ENCODE measurements around the gene COL8A1. TPM values are rescaled to one million over a fixed set of nuclear protein-coding genes. Genes with fewer than 3 reads are reported as not detected.

COL8A1 gene
- total RNA-seq, 4 donors from 2014 or later: 31.5 to 139 (median 71.4) TPM

DNA sequence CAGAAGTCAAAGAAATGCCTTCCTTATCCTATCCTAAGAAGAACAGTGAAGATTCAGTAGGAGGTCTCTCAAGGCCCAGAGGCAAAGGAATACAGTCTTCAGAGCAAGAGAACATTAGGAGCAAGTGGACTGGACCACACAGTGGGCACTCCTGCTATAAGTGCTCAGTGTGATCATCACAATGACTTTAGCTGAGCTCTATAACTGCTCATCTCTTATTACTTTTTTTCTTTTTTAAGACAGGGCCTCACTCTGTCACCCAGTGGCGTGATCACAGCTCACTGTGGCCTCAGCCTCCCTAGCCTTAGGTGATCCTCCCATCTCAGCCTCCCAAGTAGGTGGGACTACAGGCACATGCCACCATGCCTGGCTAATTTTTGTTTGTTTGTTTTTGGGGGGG, 48.1 kb downstream of the COL8A1 start:
- Histone ChIP-seq H3K9me3 (no peaks in the 10 kb centered on the region), H3K36me3 (no peaks in the 10 kb centered on the region), H3K27ac (replicated peaks in 1 of 4) (no peak overlapping the region), H3K27me3 (no peaks in the 10 kb centered on the region), H3K4me1 (peaks cover 4 to 41% (median 30%) of the 10 kb centered on the region in 4 donors), H3K4me3 (no peak overlapping the region)
- intact Hi-C loops (cut with DNase I): loop anchor here (2.0 to 5.0 kb wide), 2 partner anchors 48 to 189 kb away; partner anchors contain the start of gene COL8A1
- 94% methylated on average over 1 of the region's 1 CpG for WGBS
- TF ChIP-seq POLR2A (IDR thresholded peaks at IDR 0.05; ENCODE audit: low read depth) (no peak), POLR2AphosphoS5 (IDR thresholded peaks at IDR 0.05) (no peak), EP300 (IDR thresholded peaks at IDR 0.05) (no peak)
- TF ChIP-seq, protein P1, sequence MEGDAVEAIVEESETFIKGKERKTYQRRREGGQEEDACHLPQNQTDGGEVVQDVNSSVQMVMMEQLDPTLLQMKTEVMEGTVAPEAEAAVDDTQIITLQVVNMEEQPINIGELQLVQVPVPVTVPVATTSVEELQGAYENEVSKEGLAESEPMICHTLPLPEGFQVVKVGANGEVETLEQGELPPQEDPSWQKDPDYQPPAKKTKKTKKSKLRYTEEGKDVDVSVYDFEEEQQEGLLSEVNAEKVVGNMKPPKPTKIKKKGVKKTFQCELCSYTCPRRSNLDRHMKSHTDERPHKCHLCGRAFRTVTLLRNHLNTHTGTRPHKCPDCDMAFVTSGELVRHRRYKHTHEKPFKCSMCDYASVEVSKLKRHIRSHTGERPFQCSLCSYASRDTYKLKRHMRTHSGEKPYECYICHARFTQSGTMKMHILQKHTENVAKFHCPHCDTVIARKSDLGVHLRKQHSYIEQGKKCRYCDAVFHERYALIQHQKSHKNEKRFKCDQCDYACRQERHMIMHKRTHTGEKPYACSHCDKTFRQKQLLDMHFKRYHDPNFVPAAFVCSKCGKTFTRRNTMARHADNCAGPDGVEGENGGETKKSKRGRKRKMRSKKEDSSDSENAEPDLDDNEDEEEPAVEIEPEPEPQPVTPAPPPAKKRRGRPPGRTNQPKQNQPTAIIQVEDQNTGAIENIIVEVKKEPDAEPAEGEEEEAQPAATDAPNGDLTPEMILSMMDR (IDR thresholded peaks at IDR 0.05): no peak
- DNase-seq (ENCODE audit: extremely low spot score): no peak

DNA sequence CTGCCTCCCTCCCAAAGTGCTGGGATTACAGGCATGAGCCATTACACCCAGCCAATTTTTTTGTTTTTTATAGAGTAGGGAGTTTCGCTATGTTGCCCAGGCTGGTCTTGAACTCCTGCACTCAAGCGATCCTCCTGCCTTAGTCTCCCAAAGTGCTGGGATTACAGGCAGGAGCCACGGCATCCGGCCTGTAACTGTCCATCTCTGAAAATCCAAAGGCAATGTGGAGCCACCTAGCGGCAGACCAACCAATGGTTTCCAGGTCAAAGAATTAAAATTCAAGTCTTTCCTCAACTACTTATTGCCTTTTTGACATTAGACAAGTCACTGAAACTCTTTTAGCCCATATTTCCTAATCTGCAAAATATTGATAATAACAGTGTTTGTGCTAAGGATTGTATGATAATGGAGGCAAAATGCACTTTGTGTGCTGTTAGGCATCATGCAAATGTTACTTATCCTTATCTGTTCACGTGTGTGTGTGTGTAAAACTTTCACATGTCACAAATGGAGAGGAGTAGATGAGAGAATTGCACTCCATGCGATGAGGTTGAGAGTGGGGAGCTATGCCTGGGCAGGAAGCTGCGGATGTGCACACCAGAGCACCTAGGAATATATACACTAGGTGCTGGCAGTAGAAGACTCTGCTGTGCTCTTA, 48.7 kb downstream of the COL8A1 start:
- H3K27ac ChIP-seq (replicated peaks in 1 of 4): no peak overlapping the region
- 55% methylated on average over 8 of the region's 8 CpGs for WGBS
- TF ChIP-seq, protein P1 (IDR thresholded peaks at IDR 0.05): peak; percentile 71 to 75 (median 74)
- TF ChIP-seq POLR2A (IDR thresholded peaks at IDR 0.05; ENCODE audit: low read depth) (no peak), POLR2AphosphoS5 (IDR thresholded peaks at IDR 0.05) (no peak), EP300 (IDR thresholded peaks at IDR 0.05) (no peak)
- no peaks in the 10 kb centered on the region for H3K27me3 ChIP-seq
- H3K36me3 ChIP-seq: no peaks in the 10 kb centered on the region
- H3K9me3 ChIP-seq: no peaks in the 10 kb centered on the region
- peaks cover 4 to 39% (median 29%) of the 10 kb centered on the region in 4 donors for H3K4me1 ChIP-seq
- intact Hi-C loops (cut with DNase I): loop anchor here (2.0 to 5.0 kb wide), 2 partner anchors 48 to 190 kb away; partner anchors contain the start of gene COL8A1
- no peak overlapping the region for H3K4me3 ChIP-seq
- no peak for DNase-seq (ENCODE audit: extremely low spot score)

DNA sequence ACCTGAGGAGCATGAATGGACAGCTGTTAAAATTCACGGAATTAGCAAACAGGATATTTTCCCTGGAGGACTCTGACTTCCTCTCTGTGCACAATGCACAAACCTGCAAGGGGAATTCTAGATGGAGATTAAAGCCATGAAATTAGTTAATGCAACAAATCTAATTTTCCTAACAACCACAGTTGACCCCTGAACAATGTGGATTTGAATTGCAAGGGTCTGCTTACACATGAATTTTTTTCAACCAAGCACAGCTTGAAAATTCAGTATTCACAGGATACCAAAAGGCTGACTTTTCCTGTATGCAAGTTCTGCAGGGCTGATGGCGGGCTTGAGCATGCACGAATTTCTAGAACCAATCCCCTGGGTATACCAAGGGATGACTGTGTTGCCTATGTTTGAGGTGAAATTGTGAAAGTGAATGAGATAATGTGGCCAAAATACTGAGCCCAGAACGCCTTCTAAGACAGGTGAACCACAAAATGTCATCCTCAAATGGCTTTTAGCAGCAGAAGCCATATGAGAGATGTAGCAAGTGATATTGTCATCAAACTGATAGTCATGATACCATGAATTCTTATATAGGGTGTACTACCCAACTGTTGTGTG, 52.5 kb downstream of the COL8A1 start:
- Histone ChIP-seq H3K4me1 (peaks cover 0 to 11% (median 1%) of the 10 kb centered on the region in 4 donors), H3K27ac (replicated peaks in 1 of 4) (no peak overlapping the region), H3K27me3 (no peaks in the 10 kb centered on the region), H3K9me3 (no peaks in the 10 kb centered on the region), H3K36me3 (no peaks in the 10 kb centered on the region), H3K4me3 (no peak overlapping the region)
- intact Hi-C loops (cut with DNase I): no loop called here
- 80% methylated on average over 4 of the region's 4 CpGs for WGBS
- DNase-seq (ENCODE audit: extremely low spot score): no peak
- no peak for TF ChIP-seq POLR2A (IDR thresholded peaks at IDR 0.05; ENCODE audit: low read depth)
- no peak for TF ChIP-seq EP300 (IDR thresholded peaks at IDR 0.05)
- no peak for TF ChIP-seq POLR2AphosphoS5 (IDR thresholded peaks at IDR 0.05)
- TF ChIP-seq, protein P1 (IDR thresholded peaks at IDR 0.05): no peak

DNA sequence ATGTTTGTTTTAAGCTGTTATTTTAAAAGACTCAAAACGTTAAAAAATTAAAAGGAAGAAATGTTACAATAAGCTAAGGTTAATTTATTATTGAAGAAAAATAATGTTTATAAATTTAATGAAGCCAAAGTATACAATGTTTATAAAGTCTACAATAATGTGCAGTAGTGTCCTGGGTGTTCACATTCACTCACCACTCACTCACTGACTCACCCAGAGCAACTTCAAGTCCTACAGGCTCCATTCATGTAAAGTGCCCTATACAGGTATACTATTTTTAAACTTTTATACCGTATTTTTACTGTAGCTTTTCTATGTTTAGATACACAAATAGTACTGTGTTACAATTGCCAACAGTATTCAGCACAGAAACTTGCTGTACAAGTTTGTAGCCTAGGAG, 55.2 kb downstream of the COL8A1 start:
- no peak overlapping the region for H3K27ac ChIP-seq (replicated peaks in 1 of 4)
- no peaks in the 10 kb centered on the region for H3K36me3 ChIP-seq
- H3K4me1 ChIP-seq: no peaks in the 10 kb centered on the region
- intact Hi-C loops (cut with DNase I): no loop called here
- TF ChIP-seq EP300 (IDR thresholded peaks at IDR 0.05): no peak
- no peak for TF ChIP-seq POLR2A (IDR thresholded peaks at IDR 0.05; ENCODE audit: low read depth)
- TF ChIP-seq, protein P1 (IDR thresholded peaks at IDR 0.05): no peak
- no peak for TF ChIP-seq POLR2AphosphoS5 (IDR thresholded peaks at IDR 0.05)
- no peaks in the 10 kb centered on the region for H3K27me3 ChIP-seq
- H3K9me3 ChIP-seq: no peaks in the 10 kb centered on the region
- DNase-seq (ENCODE audit: extremely low spot score): peak; percentile 4
- no peak overlapping the region for H3K4me3 ChIP-seq
- WGBS: 43% methylated on average over 2 of the region's 2 CpGs

All from esophagus muscularis mucosa (tissue), 4 donors.